Stimulated activated effector memory CD8-positive, alpha-beta T cell treated with anti-CD3 and anti-CD28 coated beads, Interleukin-12 subunit alpha, Interleukin-12 subunit beta, amount 100 ng/mL, for 72 hours (primary cell): ENCODE measurements around the gene RPL13A.
"Not testable (repeated sequence)": the region's sequence is repeated elsewhere in the genome, so short reads cannot be mapped to it uniquely, and the experiment has no call there.

Experiments
- ATAC-seq: fragments of 150-1000 bp; cut with Tn5 transposase; 2 replicates; pipeline ENCODE4 v1.10.0; 2021
- DNase-seq, 2 donors: peaks; one replicate each; pipeline ENCODE4 v3.0.0; 2021 to 2022; ENCODE audit warnings: low spot score in 2 of 2
- H3K27ac Mint-ChIP-seq: one replicate; pipeline ENCODE4 v1.8.0; 2022; ENCODE audit warnings: mild to moderate bottlenecking, mixed read lengths
- H3K36me3 Mint-ChIP-seq: one replicate; pipeline ENCODE4 v1.8.0; 2022; ENCODE audit warnings: mild to moderate bottlenecking, mixed read lengths
- H3K4me1 Mint-ChIP-seq: one replicate; pipeline ENCODE4 v1.8.0; 2022; ENCODE audit warnings: mixed read lengths
- H3K4me3 Mint-ChIP-seq: one replicate; pipeline ENCODE4 v1.8.0; 2022; ENCODE audit warnings: mild to moderate bottlenecking, mixed read lengths
- H3K9me3 Mint-ChIP-seq: one replicate; pipeline ENCODE4 v1.8.0; 2022; ENCODE audit warnings: mixed read lengths

Gene RPL13A

DNA sequence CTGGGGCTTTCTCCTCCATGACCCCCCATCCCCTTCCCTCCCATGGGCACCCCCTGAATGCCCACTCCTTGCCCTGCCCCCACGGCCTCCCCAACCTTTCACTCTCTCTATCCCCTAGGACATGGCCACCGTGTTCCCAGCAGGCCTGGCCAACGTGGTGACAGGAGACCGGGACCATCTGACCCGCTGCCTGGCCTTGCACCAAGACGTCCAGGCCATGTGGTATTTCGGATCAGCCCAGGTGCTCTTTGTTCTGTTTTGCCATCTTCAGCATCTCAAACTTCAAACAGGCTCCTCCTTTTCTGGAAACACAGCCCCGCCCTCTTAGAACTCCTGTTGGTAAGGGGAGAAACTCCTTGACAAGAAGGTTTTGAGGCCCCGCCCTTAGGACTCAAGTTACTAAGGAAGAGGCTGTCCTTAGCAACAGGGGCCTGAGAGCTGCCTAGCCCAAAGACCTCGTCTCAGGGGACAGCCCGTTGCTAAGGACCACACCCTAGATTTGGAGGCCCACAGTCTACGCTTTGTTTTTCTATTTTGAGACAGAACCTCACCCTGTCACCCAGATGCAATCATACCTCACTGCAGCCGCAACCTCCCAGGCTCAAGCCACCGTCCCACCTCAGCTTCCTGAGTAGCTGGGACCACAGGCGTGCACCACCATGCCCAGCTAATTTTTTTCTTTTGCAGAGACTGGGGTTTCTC, 18.5 kb upstream of the RPL13A start:
- peak; percentile 86 for ATAC-seq
- Mint-ChIP-seq H3K9me3 (no peaks in the 10 kb centered on the region), H3K4me3 (peak overlapping the region; percentile 72), H3K36me3 (peaks cover 27% of the 10 kb centered on the region), H3K27ac (peak overlapping the region; percentile 97), H3K4me1 (peaks cover 44% of the 10 kb centered on the region)
- peak; percentile 65 to 89 for DNase-seq

GRCh38 chr19:49469828-49470614, 17.4 kb upstream of the RPL13A start:
- peak overlapping the region; percentile 91 for H3K27ac Mint-ChIP-seq
- peak overlapping the region; percentile 72 for H3K4me3 Mint-ChIP-seq
- ATAC-seq (peak; percentile 81), DNase-seq (peak; percentile 84 to 95)
- peaks cover 53% of the 10 kb centered on the region for H3K4me1 Mint-ChIP-seq
- H3K9me3 Mint-ChIP-seq, result no peaks in the 10 kb centered on the region
- H3K36me3 Mint-ChIP-seq, result peaks cover 33% of the 10 kb centered on the region

- Mint-ChIP-seq H3K9me3 (no peaks in the 10 kb centered on the region), H3K4me3 (peak overlapping the region; percentile 72), H3K36me3 (peaks cover 38% of the 10 kb centered on the region), H3K4me1 (peaks cover 58% of the 10 kb centered on the region), H3K27ac (peak overlapping the region; percentile 91)
- DNase-seq (no peak), ATAC-seq (no peak)
Measured at GRCh38 chr19:49470615-49470978, 16.8 kb upstream of the RPL13A start.

DNA sequence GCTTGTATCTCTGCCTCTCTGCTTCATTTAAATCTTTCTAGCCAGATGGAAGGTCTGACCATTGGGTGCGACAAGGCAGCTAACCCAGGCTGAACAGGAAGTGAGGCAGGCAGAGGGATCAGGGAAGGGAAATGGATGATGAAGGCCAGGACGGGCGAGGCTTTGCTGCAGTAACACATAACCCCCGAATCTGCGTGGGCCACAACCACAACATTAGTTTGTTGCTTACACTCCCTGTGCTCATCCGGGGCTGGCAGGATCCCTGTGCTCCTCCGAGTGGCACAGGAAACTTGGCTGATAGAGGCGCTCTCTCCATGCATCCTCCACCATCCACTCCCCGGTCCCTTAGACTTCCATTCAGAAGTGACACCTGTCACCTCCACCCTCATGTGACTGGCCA, 14.5 kb upstream of the RPL13A start:
- DNase-seq (no peak), ATAC-seq (no peak)
- Mint-ChIP-seq H3K36me3 (peaks cover 61% of the 10 kb centered on the region), H3K9me3 (no peaks in the 10 kb centered on the region), H3K27ac (peak overlapping the region; percentile 96), H3K4me3 (peak overlapping the region; percentile 88), H3K4me1 (peaks cover 69% of the 10 kb centered on the region)

DNA sequence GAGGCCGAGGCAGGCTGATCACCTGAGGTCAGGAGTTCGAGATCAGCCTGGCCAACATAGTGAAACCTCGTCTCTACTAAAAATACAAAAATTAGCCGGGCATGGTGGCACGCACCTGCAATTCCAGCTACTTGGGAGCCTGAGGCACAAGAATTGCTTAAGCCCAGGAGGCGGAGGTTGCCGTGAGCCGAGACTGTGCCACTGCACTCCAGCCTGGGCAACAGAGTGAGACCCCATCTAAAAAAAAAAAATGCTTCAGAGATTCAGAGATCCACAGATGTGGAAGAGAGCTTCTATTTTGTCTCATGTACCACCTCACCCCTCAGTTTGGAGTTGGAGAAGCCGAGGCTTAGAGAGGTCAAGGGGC, 13.9 kb upstream of the RPL13A start:
- peaks cover 66% of the 10 kb centered on the region for H3K4me1 Mint-ChIP-seq
- peaks cover 63% of the 10 kb centered on the region for H3K36me3 Mint-ChIP-seq
- DNase-seq, H3K9me3 Mint-ChIP-seq, ATAC-seq: not testable (repeated sequence)
- peak overlapping the region; percentile 96 for H3K27ac Mint-ChIP-seq
- peak overlapping the region; percentile 88 for H3K4me3 Mint-ChIP-seq

DNA sequence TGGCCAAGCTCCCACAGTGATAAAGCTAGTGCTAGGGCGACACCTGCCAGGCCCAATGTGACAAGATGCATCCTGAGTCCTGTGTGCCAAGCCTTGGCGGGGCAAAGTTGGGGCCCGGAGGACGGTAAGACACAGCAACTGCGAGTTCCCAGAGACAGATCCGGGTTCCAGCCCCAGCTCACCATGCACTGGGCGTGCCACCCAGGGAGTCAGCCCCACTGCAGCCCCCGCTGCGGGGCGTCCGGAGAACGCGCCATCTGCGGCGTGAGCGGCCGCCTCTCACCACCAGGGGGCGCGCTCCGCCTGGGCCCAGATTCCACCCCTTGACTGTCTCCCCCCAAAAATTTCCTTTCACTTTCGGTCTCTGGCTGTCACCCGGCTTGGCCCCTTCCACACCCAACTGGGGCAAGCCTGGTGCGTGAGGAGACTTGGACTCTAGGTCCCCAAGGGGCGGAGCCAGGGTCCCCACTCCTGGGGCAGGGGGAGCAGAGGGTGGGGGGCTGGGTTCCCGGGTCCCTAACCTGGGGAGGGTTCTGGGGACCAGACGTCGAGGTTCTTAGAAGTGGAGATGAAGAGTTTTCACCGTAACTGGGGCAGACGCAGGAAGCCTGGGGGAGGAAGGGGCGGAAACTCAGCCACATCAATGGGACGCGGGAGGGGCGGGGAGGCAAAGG, 13.4 kb upstream of the RPL13A start, which contains the start of gene FLT3LG:
Gene FLT3LG, plus strand, starts transcription at position 348 of the 674 bp plus-strand sequence. CDS start 425 bp downstream, outside the sequence.
- DNase-seq (peak; percentile 93 to 96), ATAC-seq (peak; percentile 71)
- Mint-ChIP-seq H3K36me3 (peaks cover 63% of the 10 kb centered on the region), H3K9me3 (no peaks in the 10 kb centered on the region), H3K4me1 (peaks cover 61% of the 10 kb centered on the region), H3K4me3 (peak within 1 kb of the TSS; percentile 88), H3K27ac (peak within 1 kb of the TSS; percentile 96)

DNA sequence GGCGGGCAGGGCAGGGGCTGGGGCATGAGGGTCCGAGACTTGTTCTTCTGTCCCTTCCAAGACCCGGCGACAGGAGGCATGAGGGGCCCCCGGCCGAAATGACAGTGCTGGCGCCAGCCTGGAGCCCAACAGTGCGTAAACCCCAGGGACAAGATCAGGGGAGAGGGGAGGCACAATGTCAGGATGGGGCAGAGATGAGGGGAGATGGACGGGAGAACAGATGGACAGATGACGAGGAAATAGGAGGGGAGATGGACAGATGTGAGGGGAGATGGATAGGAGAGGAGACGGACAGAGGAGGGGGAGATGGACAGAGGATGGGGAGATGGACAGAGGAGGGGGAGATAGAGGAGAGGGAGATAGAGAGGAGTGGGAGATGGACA, 12.9 kb upstream of the RPL13A start:
- peak overlapping the region; percentile 88 for H3K4me3 Mint-ChIP-seq
- no peak for DNase-seq
- H3K36me3 Mint-ChIP-seq, result peaks cover 64% of the 10 kb centered on the region
- no peak for ATAC-seq
- H3K27ac Mint-ChIP-seq, result peak overlapping the region; percentile 96
- no peaks in the 10 kb centered on the region for H3K9me3 Mint-ChIP-seq
- peaks cover 56% of the 10 kb centered on the region for H3K4me1 Mint-ChIP-seq

DNA sequence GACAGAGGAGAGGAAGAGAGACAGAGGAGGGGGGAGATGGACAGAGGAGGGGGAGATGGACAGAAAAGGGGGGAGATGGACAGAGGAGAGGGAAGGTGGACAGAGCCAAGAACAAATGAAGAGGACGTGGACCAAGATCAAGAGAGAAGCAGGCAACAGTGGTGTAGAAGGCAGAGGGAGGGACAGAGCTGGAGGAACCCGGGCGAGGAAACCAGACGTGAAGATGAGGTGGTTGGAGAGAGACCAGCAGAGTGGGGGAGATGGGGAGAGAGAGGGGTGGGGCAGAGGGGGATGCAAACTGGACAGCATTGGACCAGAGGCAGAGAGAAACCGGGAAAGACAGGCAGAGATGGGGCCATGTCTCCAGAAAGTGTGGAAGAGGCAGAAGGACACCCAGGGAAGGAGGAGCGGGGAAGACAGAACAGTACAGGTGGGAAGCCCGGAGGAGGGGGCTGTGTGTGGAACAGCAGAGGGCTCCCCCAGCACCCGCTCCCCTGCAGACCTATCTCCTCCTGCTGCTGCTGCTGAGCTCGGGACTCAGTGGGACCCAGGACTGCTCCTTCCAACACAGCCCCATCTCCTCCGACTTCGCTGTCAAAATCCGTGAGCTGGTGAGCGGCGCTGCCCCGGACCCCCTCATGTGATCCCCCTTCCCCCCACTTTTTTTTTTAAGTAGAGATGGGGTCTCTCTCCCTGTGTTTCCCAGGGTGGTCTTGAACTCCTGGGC, 12.1 kb upstream of the RPL13A start:
- H3K4me1 Mint-ChIP-seq, result peaks cover 50% of the 10 kb centered on the region
- no peak for ATAC-seq
- peaks cover 66% of the 10 kb centered on the region for H3K36me3 Mint-ChIP-seq
- peak overlapping the region; percentile 88 for H3K4me3 Mint-ChIP-seq
- H3K9me3 Mint-ChIP-seq, result no peaks in the 10 kb centered on the region
- no peak for DNase-seq
- H3K27ac Mint-ChIP-seq, result peak overlapping the region; percentile 96

- Mint-ChIP-seq H3K9me3 (no peaks in the 10 kb centered on the region), H3K36me3 (peaks cover 73% of the 10 kb centered on the region), H3K4me1 (peaks cover 41% of the 10 kb centered on the region), H3K27ac (peak overlapping the region; percentile 96), H3K4me3 (peak overlapping the region; percentile 88)
- ATAC-seq, result peak; percentile 75
- peak in 1 of 2 donors; percentile 84 for DNase-seq
Measured at GRCh38 chr19:49475995-49476880, 11.2 kb upstream of the RPL13A start.

DNA sequence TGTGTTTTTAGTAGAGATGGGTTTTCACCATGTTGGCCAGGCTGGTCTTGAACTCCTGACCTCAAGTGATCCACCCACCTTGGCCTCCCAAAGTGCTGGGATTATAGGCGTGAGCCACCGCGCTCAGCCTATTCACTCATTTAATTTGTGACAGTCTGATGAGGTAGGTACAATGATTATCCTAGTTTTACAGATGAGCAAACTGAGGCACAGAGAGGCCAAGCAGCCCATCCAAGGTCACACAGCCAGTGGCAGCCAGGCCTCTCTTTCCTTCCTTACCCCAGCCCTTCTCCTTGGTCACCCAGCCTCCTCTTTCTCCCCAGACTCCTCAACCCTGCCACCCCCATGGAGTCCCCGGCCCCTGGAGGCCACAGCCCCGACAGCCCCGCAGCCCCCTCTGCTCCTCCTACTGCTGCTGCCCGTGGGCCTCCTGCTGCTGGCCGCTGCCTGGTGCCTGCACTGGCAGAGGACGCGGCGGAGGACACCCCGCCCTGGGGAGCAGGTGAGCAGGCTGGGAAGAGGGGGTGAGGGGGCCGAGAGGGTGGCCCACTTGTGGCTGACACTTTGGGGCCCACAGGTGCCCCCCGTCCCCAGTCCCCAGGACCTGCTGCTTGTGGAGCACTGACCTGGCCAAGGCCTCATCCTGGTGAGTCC, 7.3 kb upstream of the RPL13A start:
- H3K36me3 Mint-ChIP-seq, result peaks cover 99% of the 10 kb centered on the region
- ATAC-seq, result no peak
- peaks cover 16% of the 10 kb centered on the region for H3K4me1 Mint-ChIP-seq
- H3K27ac Mint-ChIP-seq, result peak overlapping the region; percentile 82
- H3K9me3 Mint-ChIP-seq, result no peaks in the 10 kb centered on the region
- no peak overlapping the region for H3K4me3 Mint-ChIP-seq
- no peak for DNase-seq

DNA sequence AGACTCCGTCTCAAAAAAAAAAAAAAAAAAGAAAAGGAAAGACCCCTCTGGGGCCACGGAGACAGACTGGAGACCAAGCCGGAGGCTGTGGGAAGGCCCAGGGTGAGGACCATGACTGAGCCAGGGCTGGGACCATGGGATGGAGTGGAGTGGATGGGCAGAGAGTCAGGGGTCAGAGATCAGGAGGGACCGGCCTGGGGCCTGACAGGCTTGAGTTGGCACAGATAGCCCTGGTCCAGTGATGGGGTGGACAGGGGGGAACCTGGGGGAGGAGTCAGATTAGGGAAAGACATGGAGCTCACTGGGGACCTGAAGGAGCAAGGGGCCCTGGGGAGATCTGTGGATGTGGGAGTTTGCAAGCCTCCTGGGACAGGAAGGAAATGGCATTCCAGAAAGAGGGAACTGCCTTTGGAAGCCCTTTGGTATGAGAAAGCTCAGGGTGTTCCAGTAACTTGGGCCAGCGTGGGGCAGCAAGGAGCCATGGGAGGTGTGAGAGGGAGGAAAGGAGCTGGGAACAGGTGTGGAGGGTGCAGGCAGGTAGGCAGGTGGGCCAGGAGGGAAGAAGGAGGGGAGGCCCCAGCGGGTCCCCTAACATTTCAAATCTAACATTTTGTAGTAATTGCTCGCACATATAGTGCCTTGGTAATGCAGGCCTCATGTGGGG, 6.3 kb upstream of the RPL13A start:
- DNase-seq (no peak), ATAC-seq (no peak)
- Mint-ChIP-seq H3K4me3 (no peak overlapping the region), H3K4me1 (peaks cover 7% of the 10 kb centered on the region), H3K9me3 (no peaks in the 10 kb centered on the region), H3K36me3 (peaks cover 100% of the 10 kb centered on the region), H3K27ac (peak overlapping the region; percentile 82)

DNA sequence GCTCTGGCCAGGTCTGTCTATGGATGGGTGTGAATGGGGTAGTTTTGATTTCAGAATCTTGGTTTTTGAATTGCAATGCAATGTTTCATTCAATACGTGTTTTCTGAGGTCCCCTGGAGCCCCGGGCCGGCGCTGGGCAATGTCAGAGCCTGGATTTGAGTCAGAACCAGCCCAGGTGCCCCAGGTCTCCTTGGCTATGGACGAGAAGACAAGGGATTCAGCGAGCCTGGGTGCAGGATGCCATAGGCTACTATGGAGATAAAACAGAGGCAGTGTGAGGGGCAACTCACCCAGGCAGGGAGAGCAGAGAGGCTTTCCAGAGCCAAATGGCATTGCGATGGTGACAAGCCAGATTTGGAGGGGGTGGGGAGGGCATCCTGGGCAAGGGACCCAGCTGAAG, 1.2 kb upstream of the RPL13A start:
- ATAC-seq, result no peak
- H3K9me3 Mint-ChIP-seq, result no peaks in the 10 kb centered on the region
- no peak for DNase-seq
- peaks cover 99% of the 10 kb centered on the region for H3K36me3 Mint-ChIP-seq
- peak overlapping the region; percentile 100 for H3K27ac Mint-ChIP-seq
- H3K4me1 Mint-ChIP-seq, result peaks cover 48% of the 10 kb centered on the region
- peak overlapping the region; percentile 93 for H3K4me3 Mint-ChIP-seq

DNA sequence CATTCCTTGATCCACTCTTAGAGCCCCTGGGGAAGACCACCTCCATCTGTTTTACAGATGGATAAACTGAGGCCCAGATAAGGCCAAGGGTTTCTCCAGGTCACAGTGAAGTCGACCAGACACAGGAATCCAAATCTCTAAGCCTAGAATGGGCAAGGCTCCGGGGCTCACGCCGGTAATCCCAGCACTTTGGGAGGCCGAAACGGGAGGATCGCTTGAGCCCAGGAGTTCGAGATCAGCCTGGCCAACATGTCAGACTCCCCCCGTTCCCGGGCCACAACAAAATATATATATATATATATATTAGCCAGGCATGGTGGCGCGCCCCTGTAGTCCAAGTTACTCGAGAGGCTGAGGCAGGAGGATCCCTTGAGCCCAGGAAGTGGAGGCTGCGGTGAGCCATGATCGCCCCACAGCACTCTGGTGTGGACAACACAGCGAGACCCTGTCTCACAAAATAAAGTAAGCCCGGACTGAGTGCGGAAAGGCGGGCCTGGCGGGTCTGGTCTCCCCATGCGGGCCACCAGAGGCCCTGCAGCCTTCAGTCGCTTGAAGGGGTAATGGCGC, 615 bp upstream of the RPL13A start:
- peak overlapping the region; percentile 93 for H3K4me3 Mint-ChIP-seq
- H3K4me1 Mint-ChIP-seq, result peaks cover 53% of the 10 kb centered on the region
- peaks cover 99% of the 10 kb centered on the region for H3K36me3 Mint-ChIP-seq
- ATAC-seq (no peak), DNase-seq (no peak)
- peak overlapping the region; percentile 100 for H3K27ac Mint-ChIP-seq
- H3K9me3 Mint-ChIP-seq, result no peaks in the 10 kb centered on the region
